AG04449 (cell line): Measurements from ENCODE around the gene CDH13.
A peak's percentile ranks its signal among the peaks of the same experiment; 100 is the strongest.

Experiments used
- CTCF ChIA-PET: fragments of 350-600 bp; formaldehyde crosslinking; extraction: SDS; loops from one replicate; lab custom pipeline; 2021; ENCODE audit warnings: antibody characterized with exemption; lab: Yijun Ruan, JAX
- POLR2A ChIA-PET: fragments of 400-600, 350-600 bp; formaldehyde crosslinking; extraction: SDS; loops from one replicate; lab custom pipeline; 2020; ENCODE audit warnings: antibody characterized with exemption, inconsistent platforms; lab: Yijun Ruan, JAX
- DNase-seq: peaks from one replicate; pipeline ENCODE4 v3.0.0-alpha.2; 2010; ENCODE audit warnings: low read depth, low spot score
- H3K4me3 ChIP-seq: 2 replicates; pipeline ENCODE4 v1.5.1; 2011; ENCODE audit warnings: low read depth, mild to moderate bottlenecking, control low read depth, low read length
- CTCF ChIP-seq: IDR thresholded peaks from one replicate; pipeline ENCODE4 v1.5.1; 2011; ENCODE audit warnings: mild to moderate bottlenecking, moderate library complexity, low read length, control low read depth, inconsistent platforms; ENCODE audit not compliant: insufficient read depth; ENCODE audit errors: missing control alignments

The CDH13 gene

GRCh38 chr16:83706394-83706793, 1079.6 kb downstream of the CDH13 start:
- ChIA-PET CTCF (no interaction called here), POLR2A (interaction anchor here (1.0 to 1.1 kb wide), 2 partner anchors 17 to 252 kb away, joined by 4 read pairs; no protein-coding TSS in a partner anchor)
- TF ChIP-seq CTCF = no peak
- peak; percentile 52 for DNase-seq
- no peak overlapping the region for H3K4me3 ChIP-seq

- H3K4me3 ChIP-seq = no peak overlapping the region
- no peak for TF ChIP-seq CTCF
- CTCF ChIA-PET = interaction anchor here (0.9 kb wide), 1 partner anchor 16 kb away, joined by 3 read pairs; no protein-coding TSS in a partner anchor
- POLR2A ChIA-PET = no interaction called here
- DNase-seq = no peak
These were observed 1084.3 kb downstream of the CDH13 start for GRCh38 chr16:83711069-83711468.

GRCh38 chr16:83713597-83713996, 1086.8 kb downstream of the CDH13 start:
- ChIA-PET POLR2A (no interaction called here), CTCF (interaction anchor here (0.8 kb wide), 1 partner anchor 8 kb away, joined by 4 read pairs; no protein-coding TSS in a partner anchor)
- H3K4me3 ChIP-seq = no peak overlapping the region
- DNase-seq = no peak
- TF ChIP-seq CTCF = no peak

GRCh38 chr16:83714286-83714685, 1087.5 kb downstream of the CDH13 start:
- H3K4me3 ChIP-seq = no peak overlapping the region
- ChIA-PET CTCF (no interaction called here), POLR2A (no interaction called here)
- TF ChIP-seq CTCF = no peak
- no peak for DNase-seq

- ChIA-PET CTCF (interaction anchor here (1.0 kb wide), 1 partner anchor 18 kb away, joined by 4 read pairs; no protein-coding TSS in a partner anchor), POLR2A (no interaction called here)
These were observed 1088.6 kb downstream of the CDH13 start for GRCh38 chr16:83715217-83715920.

More at GRCh38 chr16:83715217-83715920, 1088.6 kb downstream of the CDH13 start:
- no peak for TF ChIP-seq CTCF
- DNase-seq = no peak
- no peak overlapping the region for H3K4me3 ChIP-seq
